SW480 (cell line): ENCODE results near the gene RAPGEF1.
"Not testable (repeated sequence)": the region's sequence is repeated elsewhere in the genome, so short reads cannot be mapped to it uniquely, and the experiment has no call there.

Source experiments
- DNase-seq: peaks from one replicate; pipeline ENCODE4 v3.0.0-alpha.2; 2016; ENCODE audit warnings: low spot score

Gene RAPGEF1

GRCh38 chr9:131731237-131731636, 8.6 kb downstream of the RAPGEF1 start:
- no peak for DNase-seq

GRCh38 chr9:131728961-131729360, 10.9 kb downstream of the RAPGEF1 start:
- no peak for DNase-seq

- no peak for DNase-seq
Measured at GRCh38 chr9:131728546-131728910, 11.3 kb downstream of the RAPGEF1 start.

GRCh38 chr9:131727795-131728545, 11.9 kb downstream of the RAPGEF1 start:
- no peak for DNase-seq

- DNase-seq = no peak
Measured at GRCh38 chr9:131727184-131727759, 12.6 kb downstream of the RAPGEF1 start.

- DNase-seq = no peak
Measured at GRCh38 chr9:131724683-131725082, 15.2 kb downstream of the RAPGEF1 start.

GRCh38 chr9:131723632-131724031, 16.2 kb downstream of the RAPGEF1 start:
- no peak for DNase-seq

- DNase-seq = no peak
Measured at GRCh38 chr9:131722255-131722654, 17.6 kb downstream of the RAPGEF1 start.

GRCh38 chr9:131721076-131721475, 18.8 kb downstream of the RAPGEF1 start:
- no peak for DNase-seq

GRCh38 chr9:131720330-131720729, 19.5 kb downstream of the RAPGEF1 start:
- no peak for DNase-seq

GRCh38 chr9:131719262-131719908, 20.5 kb downstream of the RAPGEF1 start:
- DNase-seq = no peak

GRCh38 chr9:131717719-131718460, 22.0 kb downstream of the RAPGEF1 start:
- DNase-seq = no peak

GRCh38 chr9:131715906-131716305, 24.0 kb downstream of the RAPGEF1 start:
- no peak for DNase-seq

GRCh38 chr9:131714821-131715220, 25.1 kb downstream of the RAPGEF1 start:
- DNase-seq = no peak

- no peak for DNase-seq
Measured at GRCh38 chr9:131714161-131714646, 25.7 kb downstream of the RAPGEF1 start.

GRCh38 chr9:131713016-131713415, 26.9 kb downstream of the RAPGEF1 start:
- DNase-seq = no peak

GRCh38 chr9:131712151-131712716, 27.6 kb downstream of the RAPGEF1 start:
- DNase-seq = no peak

- DNase-seq = no peak
Measured at GRCh38 chr9:131709771-131710431, 30.0 kb downstream of the RAPGEF1 start.

- not testable (repeated sequence) for DNase-seq
Measured at GRCh38 chr9:131709010-131709770, 30.7 kb downstream of the RAPGEF1 start.

- no peak for DNase-seq
Measured at GRCh38 chr9:131708226-131709002, 31.5 kb downstream of the RAPGEF1 start.
